CD4-positive, alpha-beta T cell (primary cell): ENCODE measurements around the gene DHX9. TPM values are rescaled to one million over a fixed set of nuclear protein-coding genes. Genes with fewer than 3 reads are reported as not detected.

Experiments used
- ATAC-seq: fragments of 200-7000 bp; cut with Tn5 transposase; one replicate; pipeline ENCODE4 v1.10.0; 2022; ENCODE audit warnings: mild to moderate bottlenecking; ENCODE audit not compliant: poor library complexity
- CTCF ChIA-PET: fragments of 350-600 bp; sonication (Branson Sonifier 250); formaldehyde crosslinking; loops from one replicate; lab custom pipeline; 2021; ENCODE audit warnings: antibody characterized with exemption, inconsistent platforms; lab: Charles Lee
- POLR2A ChIA-PET: fragments of 350-600 bp; sonication (Branson Sonifier 250); formaldehyde crosslinking; loops from one replicate; lab custom pipeline; 2021; ENCODE audit warnings: antibody characterized with exemption, inconsistent platforms; lab: Charles Lee
- DNase-seq, 14 experiments: peaks; one replicate each; pipeline ENCODE4 v3.0.0-alpha.2; 2013 to 2020; ENCODE audit warnings: mixed read lengths in 2 of 14
- H3K27ac ChIP-seq, 2 donors: one replicate each; pipeline versions ENCODE4 v1.5.1 to v1.7.0; 2013; ENCODE audit warnings: low read length in 2 of 2, low read depth in 1 of 2, mild to moderate bottlenecking in 1 of 2
- H3K27me3 ChIP-seq, 2 experiments: 1 replicate in 1 of 2; 2 replicates in 1 of 2; pipeline versions ENCODE4 v1.6.1 to v1.7.0; 2013; ENCODE audit warnings: low read length in 2 of 2, control low read depth in 1 of 2, mild to moderate bottlenecking in 1 of 2, moderate library complexity in 1 of 2; ENCODE audit not compliant: insufficient read depth in 2 of 2, control insufficient read depth in 1 of 2
- H3K36me3 ChIP-seq: one replicate; pipeline ENCODE4 v1.6.1; 2013; ENCODE audit warnings: low read length, control low read depth; ENCODE audit not compliant: insufficient read depth
- H3K4me1 ChIP-seq: one replicate; pipeline ENCODE4 v1.6.1; 2013; ENCODE audit warnings: low read length, control low read depth; ENCODE audit not compliant: insufficient read depth
- H3K4me3 ChIP-seq: one replicate; pipeline ENCODE4 v1.5.1; 2013; ENCODE audit warnings: mild to moderate bottlenecking, low read length, moderate library complexity
- H3K9me3 ChIP-seq, 2 experiments: 1 replicate in 1 of 2; 2 replicates in 1 of 2; pipeline versions ENCODE4 v1.6.1 to v1.7.0; 2013; ENCODE audit warnings: low read length in 2 of 2, mild to moderate bottlenecking in 2 of 2, control low read depth in 1 of 2, moderate library complexity in 1 of 2; ENCODE audit not compliant: control insufficient read depth in 1 of 2, insufficient read depth in 1 of 2
- H3K27ac Mint-ChIP-seq: one replicate; pipeline ENCODE4 v1.8.0; 2020; ENCODE audit warnings: mixed read lengths
- H3K27me3 Mint-ChIP-seq: one replicate; pipeline ENCODE4 v1.8.0; 2021; ENCODE audit warnings: mixed read lengths
- H3K36me3 Mint-ChIP-seq: one replicate; pipeline ENCODE4 v1.8.0; 2021; ENCODE audit warnings: low read depth, mixed read lengths
- H3K4me1 Mint-ChIP-seq: one replicate; pipeline ENCODE4 v1.8.0; 2021; ENCODE audit warnings: low read depth, mixed read lengths
- H3K4me3 Mint-ChIP-seq: one replicate; pipeline ENCODE4 v1.8.0; 2020; ENCODE audit warnings: mild to moderate bottlenecking, mixed read lengths
- H3K9me3 Mint-ChIP-seq: one replicate; pipeline ENCODE4 v1.8.0; 2020; ENCODE audit warnings: mixed read lengths
- intact Hi-C, 2 experiments: fragments of 100-400 bp; cut with DNase I in 1 of 2; cut with micrococcal nuclease in 1 of 2; formaldehyde crosslinking; loops; one replicate each; pipeline versions ENCODE4 v1.15.1 to v1.9.0; 2023 to 2025; cut with DNase I, micrococcal nuclease
- total RNA-seq, 174 experiments: library from RNA in 2 of 174; stranded (reverse) in 2 of 174; gene quantifications; one replicate each; pipeline ENCODE4 v1.2.3 and lab custom pipeline; 2021 to 2026
- TF ChIP-seq, protein P1 (sequence below): fragments of 200-600 bp; IDR thresholded peaks from one replicate; pipeline ENCODE4 v1.8.0; 2022; ENCODE audit warnings: antibody characterized with exemption, mild to moderate bottlenecking

The DHX9 gene
- total RNA-seq, 2 experiments from 2014 or later: 338 to 353 TPM

GRCh38 chr1:182867861-182868260, 28.7 kb downstream of the DHX9 start:
- Mint-ChIP-seq H3K27me3 (no peaks in the 10 kb centered on the region), H3K4me1 (peaks cover 9% of the 10 kb centered on the region), H3K27ac (no peak overlapping the region), H3K9me3 (no peaks in the 10 kb centered on the region), H3K36me3 (peaks cover 97% of the 10 kb centered on the region), H3K4me3 (no peak overlapping the region)
- Histone ChIP-seq H3K4me3 (no peak overlapping the region), H3K36me3 (peaks cover 100% of the 10 kb centered on the region), H3K27me3 (no peaks in the 10 kb centered on the region), H3K27ac (no peak overlapping the region), H3K9me3 (no peaks in the 10 kb centered on the region), H3K4me1 (no peaks in the 10 kb centered on the region)
- ChIA-PET POLR2A (interaction anchor here (1.0 kb wide), 1 partner anchor 11 kb away, joined by 4 read pairs; no protein-coding TSS in a partner anchor), CTCF (no interaction called here)
- ATAC-seq (no peak), DNase-seq (no peak)
- intact Hi-C loops: loop anchor here in 1 of 2 experiments (10.0 kb wide), 1 partner anchor 1837 kb away; no protein-coding TSS in a partner anchor
- TF ChIP-seq, protein P1, sequence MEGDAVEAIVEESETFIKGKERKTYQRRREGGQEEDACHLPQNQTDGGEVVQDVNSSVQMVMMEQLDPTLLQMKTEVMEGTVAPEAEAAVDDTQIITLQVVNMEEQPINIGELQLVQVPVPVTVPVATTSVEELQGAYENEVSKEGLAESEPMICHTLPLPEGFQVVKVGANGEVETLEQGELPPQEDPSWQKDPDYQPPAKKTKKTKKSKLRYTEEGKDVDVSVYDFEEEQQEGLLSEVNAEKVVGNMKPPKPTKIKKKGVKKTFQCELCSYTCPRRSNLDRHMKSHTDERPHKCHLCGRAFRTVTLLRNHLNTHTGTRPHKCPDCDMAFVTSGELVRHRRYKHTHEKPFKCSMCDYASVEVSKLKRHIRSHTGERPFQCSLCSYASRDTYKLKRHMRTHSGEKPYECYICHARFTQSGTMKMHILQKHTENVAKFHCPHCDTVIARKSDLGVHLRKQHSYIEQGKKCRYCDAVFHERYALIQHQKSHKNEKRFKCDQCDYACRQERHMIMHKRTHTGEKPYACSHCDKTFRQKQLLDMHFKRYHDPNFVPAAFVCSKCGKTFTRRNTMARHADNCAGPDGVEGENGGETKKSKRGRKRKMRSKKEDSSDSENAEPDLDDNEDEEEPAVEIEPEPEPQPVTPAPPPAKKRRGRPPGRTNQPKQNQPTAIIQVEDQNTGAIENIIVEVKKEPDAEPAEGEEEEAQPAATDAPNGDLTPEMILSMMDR: no peak

DNA sequence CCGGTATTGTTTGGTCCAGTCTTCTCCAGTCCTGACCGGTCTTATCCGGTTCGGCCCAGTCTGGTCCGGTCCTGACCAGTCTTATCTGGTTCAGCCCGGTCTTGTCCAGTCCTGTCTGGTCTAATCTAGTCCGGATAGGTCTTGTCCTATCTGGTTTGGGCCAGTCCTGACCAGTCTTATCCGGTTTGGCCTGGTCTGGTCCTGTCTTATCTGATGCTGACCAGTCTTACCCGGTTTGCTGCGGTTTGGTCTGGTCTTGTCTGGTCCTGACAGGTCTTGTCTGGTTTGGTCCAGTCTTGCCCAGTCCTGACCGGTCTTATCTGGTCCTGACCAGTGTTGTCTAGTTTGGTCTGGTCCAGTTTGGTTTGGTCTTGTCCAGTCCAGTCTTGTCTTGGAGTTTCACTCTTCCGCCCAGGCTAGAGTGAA, 30.1 kb downstream of the DHX9 start:
- intact Hi-C loops: loop anchor here in 1 of 2 experiments (10.0 kb wide), 1 partner anchor 1836 kb away; no protein-coding TSS in a partner anchor
- Histone ChIP-seq H3K36me3 (peaks cover 100% of the 10 kb centered on the region), H3K9me3 (no peaks in the 10 kb centered on the region), H3K27ac (no peak overlapping the region), H3K27me3 (no peaks in the 10 kb centered on the region), H3K4me3 (no peak overlapping the region), H3K4me1 (no peaks in the 10 kb centered on the region)
- CTCF ChIA-PET: interaction anchor here (0.9 kb wide), 1 partner anchor 9 kb away, joined by 3 read pairs; no protein-coding TSS in a partner anchor
- Mint-ChIP-seq H3K9me3 (no peaks in the 10 kb centered on the region), H3K27me3 (no peaks in the 10 kb centered on the region), H3K36me3 (peaks cover 99% of the 10 kb centered on the region), H3K4me3 (no peak overlapping the region), H3K4me1 (peaks cover 20% of the 10 kb centered on the region), H3K27ac (peak overlapping the region; percentile 27)
- POLR2A ChIA-PET: no interaction called here
- DNase-seq (peak in 2 of 14 experiments; percentile 6 to 15), ATAC-seq (no peak)
- TF ChIP-seq, protein P1: no peak

- Histone ChIP-seq H3K4me1 (no peaks in the 10 kb centered on the region), H3K9me3 (no peaks in the 10 kb centered on the region), H3K4me3 (no peak overlapping the region), H3K27me3 (no peaks in the 10 kb centered on the region), H3K36me3 (peaks cover 100% of the 10 kb centered on the region), H3K27ac (no peak overlapping the region)
- Mint-ChIP-seq H3K27me3 (no peaks in the 10 kb centered on the region), H3K9me3 (no peaks in the 10 kb centered on the region), H3K36me3 (peaks cover 99% of the 10 kb centered on the region), H3K27ac (peak overlapping the region; percentile 65), H3K4me1 (peaks cover 32% of the 10 kb centered on the region), H3K4me3 (no peak overlapping the region)
- DNase-seq (no peak), ATAC-seq (no peak)
- CTCF ChIA-PET: no interaction called here
- intact Hi-C loops: no loop called here
- POLR2A ChIA-PET: no interaction called here
- TF ChIP-seq, protein P1: no peak
These were observed 33.7 kb downstream of the DHX9 start for GRCh38 chr1:182872881-182873280.
